DND-41 (cell line): Measurements from ENCODE around the gene TOLLIP.
A peak's percentile ranks its signal among the peaks of the same experiment; 100 is the strongest.

Experiments used
- ATAC-seq: fragments of 200-7000 bp; cut with Tn5 transposase; 3 replicates; pipeline ENCODE4 v1.9.1; 2021; ENCODE audit warnings: low read depth; ENCODE audit not compliant: insufficient read depth
- DNase-seq: peaks from one replicate; pipeline ENCODE4 v3.0.0-alpha.2; 2020
- H2AFZ ChIP-seq: 2 replicates; pipeline ENCODE4 v1.6.0; 2012; ENCODE audit warnings: low read depth, low read length
- H3K27ac ChIP-seq: 2 replicates; pipeline ENCODE4 v1.5.1; 2012; ENCODE audit warnings: low read length, inconsistent platforms
- H3K27me3 ChIP-seq: fragments of 200-600 bp; sonication (generic); 2 replicates; pipeline ENCODE4 v1.6.0; 2012; ENCODE audit warnings: low read length, mild to moderate bottlenecking, inconsistent platforms; ENCODE audit not compliant: insufficient read depth, poor library complexity
- H3K36me3 ChIP-seq: 2 replicates; pipeline ENCODE4 v1.5.1; 2012; ENCODE audit warnings: low read length, inconsistent platforms; ENCODE audit not compliant: insufficient read depth
- H3K4me1 ChIP-seq: 2 replicates; pipeline ENCODE4 v1.5.1; 2012; ENCODE audit warnings: mild to moderate bottlenecking, low read length; ENCODE audit not compliant: insufficient read depth
- H3K4me2 ChIP-seq: 2 replicates; pipeline ENCODE4 v1.6.0; 2012; ENCODE audit warnings: mild to moderate bottlenecking, moderate library complexity, low read length, inconsistent platforms; ENCODE audit not compliant: insufficient read depth
- H3K4me3 ChIP-seq, 2 experiments: fragments of 200-600 bp in 1 of 2; shearing (Covaris generic) in 1 of 2; 2 replicates each; pipeline ENCODE4 v1.5.1; 2012 to 2016; ENCODE audit warnings: inconsistent platforms in 2 of 2, low read length in 2 of 2, mild to moderate bottlenecking in 2 of 2, low read depth in 1 of 2, moderate library complexity in 1 of 2
- H3K79me2 ChIP-seq: 2 replicates; pipeline ENCODE4 v1.6.0; 2012; ENCODE audit warnings: low read length, inconsistent platforms; ENCODE audit not compliant: insufficient read depth
- H3K9ac ChIP-seq: 2 replicates; pipeline ENCODE4 v1.6.0; 2012; ENCODE audit warnings: low read depth, mild to moderate bottlenecking, inconsistent platforms, low read length, moderate library complexity
- H3K9me3 ChIP-seq: 2 replicates; pipeline ENCODE4 v1.5.1; 2012; ENCODE audit warnings: low read length, moderate library complexity, mild to moderate bottlenecking, inconsistent platforms; ENCODE audit not compliant: insufficient read depth, severe bottlenecking
- H4K20me1 ChIP-seq: 2 replicates; pipeline ENCODE4 v1.6.0; 2012; ENCODE audit warnings: low read length; ENCODE audit not compliant: insufficient read depth
- CTCF ChIP-seq: IDR thresholded peaks from 2 replicates; pipeline ENCODE4 v1.5.1; 2012; ENCODE audit warnings: borderline replicate concordance, low read length, moderate library complexity, mild to moderate bottlenecking; ENCODE audit not compliant: poor library complexity, severe bottlenecking; ENCODE audit errors: extremely low read depth
- EZH2 ChIP-seq: IDR thresholded peaks from 3 replicates; pipeline ENCODE4 v1.6.1; 2012; ENCODE audit warnings: borderline replicate concordance, low read depth, mild to moderate bottlenecking, moderate library complexity, low read length, inconsistent platforms; ENCODE audit not compliant: severe bottlenecking

Gene TOLLIP

GRCh38 chr11:1260620-1261019 is 48.8 kb downstream of the TOLLIP start:
- Histone ChIP-seq H3K4me3 (no peak overlapping the region), H3K79me2 (no peaks in the 10 kb centered on the region), H3K4me2 (no peak overlapping the region), H3K9ac (no peak overlapping the region), H3K36me3 (no peaks in the 10 kb centered on the region), H3K9me3 (peaks cover 2% of the 10 kb centered on the region), H4K20me1 (no peaks in the 10 kb centered on the region), H3K27ac (no peak overlapping the region), H2AFZ (no peak overlapping the region), H3K4me1 (peaks cover 18% of the 10 kb centered on the region), H3K27me3 (no peaks in the 10 kb centered on the region)
- TF ChIP-seq EZH2: no peak
- no peak for TF ChIP-seq CTCF
- ATAC-seq (no peak), DNase-seq (no peak)

- no peaks in the 10 kb centered on the region for H3K9me3 ChIP-seq
- H3K9ac ChIP-seq: no peak overlapping the region
- peaks cover 18% of the 10 kb centered on the region for H3K4me1 ChIP-seq
- ATAC-seq (peak; percentile 42; the same call in 2 of the 3 replicates), DNase-seq (peak; percentile 55)
- H3K4me3 ChIP-seq: no peak overlapping the region
- H3K27me3 ChIP-seq: no peaks in the 10 kb centered on the region
- H4K20me1 ChIP-seq: no peaks in the 10 kb centered on the region
- H3K36me3 ChIP-seq: no peaks in the 10 kb centered on the region
- no peak for TF ChIP-seq CTCF
- TF ChIP-seq EZH2: no peak
- H3K27ac ChIP-seq: no peak overlapping the region
- no peak overlapping the region for H3K4me2 ChIP-seq
- H2AFZ ChIP-seq: no peak overlapping the region
- H3K79me2 ChIP-seq: no peaks in the 10 kb centered on the region
Measured at GRCh38 chr11:1260023-1260501, 49.4 kb downstream of the TOLLIP start.

- Histone ChIP-seq H3K9ac (no peak overlapping the region), H2AFZ (no peak overlapping the region), H3K4me1 (peaks cover 18% of the 10 kb centered on the region), H3K4me3 (no peak overlapping the region), H4K20me1 (no peaks in the 10 kb centered on the region), H3K79me2 (no peaks in the 10 kb centered on the region), H3K9me3 (no peaks in the 10 kb centered on the region), H3K36me3 (no peaks in the 10 kb centered on the region), H3K27me3 (no peaks in the 10 kb centered on the region), H3K4me2 (no peak overlapping the region), H3K27ac (no peak overlapping the region)
- DNase-seq (no peak), ATAC-seq (no peak)
- TF ChIP-seq EZH2 (no peak), CTCF (no peak)
Measured at GRCh38 chr11:1259561-1259960, 49.9 kb downstream of the TOLLIP start.

- Histone ChIP-seq H3K9ac (no peak overlapping the region), H3K79me2 (no peaks in the 10 kb centered on the region), H4K20me1 (no peaks in the 10 kb centered on the region), H3K9me3 (no peaks in the 10 kb centered on the region), H3K27me3 (no peaks in the 10 kb centered on the region), H3K4me2 (no peak overlapping the region), H3K27ac (no peak overlapping the region), H3K4me1 (peaks cover 18% of the 10 kb centered on the region), H2AFZ (no peak overlapping the region), H3K36me3 (no peaks in the 10 kb centered on the region), H3K4me3 (no peak overlapping the region)
- DNase-seq (no peak), ATAC-seq (no peak)
- no peak for TF ChIP-seq EZH2
- TF ChIP-seq CTCF: no peak
Measured at GRCh38 chr11:1259076-1259461, 50.4 kb downstream of the TOLLIP start.
